ENCODE measurements around the gene FAF2.

The FAF2 gene

GRCh38 chr5:176521699-176522263 lies 73.6 kb downstream of the FAF2 start:
- Histone ChIP-seq H3F3A (ENCODE audit: insufficient read depth, low read length) (no peaks in the 10 kb centered on the region), H3K4me3 (ENCODE audit: low read depth, low read length, poor library complexity, severe bottlenecking) (no peak overlapping the region), H4K20me1 (ENCODE audit: insufficient read depth, low read length) (no peaks in the 10 kb centered on the region), H3K4me2 (ENCODE audit: low read length) (no peak overlapping the region), H3K9me3 (ENCODE audit: low read length) (no peaks in the 10 kb centered on the region), H3K9ac (ENCODE audit: low read length) (no peak overlapping the region), H2AFZ (ENCODE audit: low read length) (no peak overlapping the region), H3K36me3 (ENCODE audit: insufficient read depth, low read length) (peaks cover 10% of the 10 kb centered on the region), H3K79me2 (ENCODE audit: insufficient read depth, low read length) (no peaks in the 10 kb centered on the region), H3K9me2 (ENCODE audit: low read depth, low read length) (no peaks in the 10 kb centered on the region), H3K27ac (ENCODE audit: low read depth, low read length, poor library complexity, severe bottlenecking) (no peak overlapping the region), H3K4me1 (ENCODE audit: insufficient read depth, low read length, severe bottlenecking) (no peaks in the 10 kb centered on the region), H3K27me3 (ENCODE audit: insufficient read depth, low read length) (no peaks in the 10 kb centered on the region)
- TF ChIP-seq EZH2 (IDR thresholded peaks at IDR 0.05; ENCODE audit: borderline replicate concordance, low read length), result no peak
- TF ChIP-seq, protein P1, sequence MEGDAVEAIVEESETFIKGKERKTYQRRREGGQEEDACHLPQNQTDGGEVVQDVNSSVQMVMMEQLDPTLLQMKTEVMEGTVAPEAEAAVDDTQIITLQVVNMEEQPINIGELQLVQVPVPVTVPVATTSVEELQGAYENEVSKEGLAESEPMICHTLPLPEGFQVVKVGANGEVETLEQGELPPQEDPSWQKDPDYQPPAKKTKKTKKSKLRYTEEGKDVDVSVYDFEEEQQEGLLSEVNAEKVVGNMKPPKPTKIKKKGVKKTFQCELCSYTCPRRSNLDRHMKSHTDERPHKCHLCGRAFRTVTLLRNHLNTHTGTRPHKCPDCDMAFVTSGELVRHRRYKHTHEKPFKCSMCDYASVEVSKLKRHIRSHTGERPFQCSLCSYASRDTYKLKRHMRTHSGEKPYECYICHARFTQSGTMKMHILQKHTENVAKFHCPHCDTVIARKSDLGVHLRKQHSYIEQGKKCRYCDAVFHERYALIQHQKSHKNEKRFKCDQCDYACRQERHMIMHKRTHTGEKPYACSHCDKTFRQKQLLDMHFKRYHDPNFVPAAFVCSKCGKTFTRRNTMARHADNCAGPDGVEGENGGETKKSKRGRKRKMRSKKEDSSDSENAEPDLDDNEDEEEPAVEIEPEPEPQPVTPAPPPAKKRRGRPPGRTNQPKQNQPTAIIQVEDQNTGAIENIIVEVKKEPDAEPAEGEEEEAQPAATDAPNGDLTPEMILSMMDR (IDR thresholded peaks at IDR 0.05; ENCODE audit: low read length), result no peak

DNA sequence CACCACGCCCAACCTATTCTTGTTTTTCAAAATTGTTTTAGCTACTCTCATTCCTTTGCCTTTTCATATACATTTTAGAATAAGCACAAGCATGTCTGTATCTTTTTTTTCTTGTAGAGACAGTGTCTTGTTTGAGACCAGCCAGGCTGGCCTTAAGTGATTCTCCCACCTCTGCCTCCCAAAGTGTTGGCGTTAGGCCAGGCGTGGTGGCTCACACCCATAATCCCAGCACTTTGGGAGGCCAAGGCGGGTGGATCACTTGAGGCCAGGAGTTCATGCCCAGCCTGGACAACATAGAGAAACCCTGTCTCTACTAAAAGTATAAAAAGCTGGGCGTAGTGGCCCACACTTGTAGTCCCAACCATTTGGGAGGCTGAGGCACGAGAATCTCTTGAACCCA lies 76.0 kb downstream of the FAF2 start:
- H3K4me3 ChIP-seq (ENCODE audit: low read depth, low read length, poor library complexity, severe bottlenecking), result no peak overlapping the region
- H3K4me2 ChIP-seq (ENCODE audit: low read length), result no peak overlapping the region
- H3K9me3 ChIP-seq (ENCODE audit: low read length), result no peaks in the 10 kb centered on the region

DNA sequence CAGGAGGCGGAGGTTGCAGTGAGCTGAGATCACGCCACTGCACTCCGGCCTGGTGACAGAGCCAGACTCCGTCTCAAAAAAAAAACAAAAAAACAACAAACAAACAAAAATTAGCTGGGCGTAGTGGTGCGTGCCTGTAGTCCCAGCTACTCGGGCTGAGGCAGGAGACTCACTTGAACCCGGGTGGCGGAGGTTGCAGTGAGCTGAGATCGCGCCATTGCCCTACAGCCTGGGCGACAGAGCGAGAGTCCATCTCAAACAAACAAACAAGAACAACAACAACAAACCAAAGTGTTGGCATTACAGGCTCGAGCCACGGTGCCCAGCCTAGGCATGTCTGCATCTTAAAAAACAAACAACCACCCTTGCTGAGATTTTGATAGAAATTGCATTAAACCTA lies 76.8 kb downstream of the FAF2 start:
- no peaks in the 10 kb centered on the region for H3F3A ChIP-seq (ENCODE audit: insufficient read depth, low read length)
- no peaks in the 10 kb centered on the region for H3K9me2 ChIP-seq (ENCODE audit: low read depth, low read length)
- TF ChIP-seq, protein P1 (IDR thresholded peaks at IDR 0.05; ENCODE audit: low read length), result no peak
- TF ChIP-seq EZH2 (IDR thresholded peaks at IDR 0.05; ENCODE audit: borderline replicate concordance, low read length), result no peak
- H3K79me2 ChIP-seq (ENCODE audit: insufficient read depth, low read length), result no peaks in the 10 kb centered on the region
- H3K9ac ChIP-seq (ENCODE audit: low read length), result no peak overlapping the region
- peaks cover 12% of the 10 kb centered on the region for H3K4me1 ChIP-seq (ENCODE audit: insufficient read depth, low read length, severe bottlenecking)
- no peak overlapping the region for H3K4me2 ChIP-seq (ENCODE audit: low read length)
- H3K27ac ChIP-seq (ENCODE audit: low read depth, low read length, poor library complexity, severe bottlenecking), result no peak overlapping the region
- no peak overlapping the region for H2AFZ ChIP-seq (ENCODE audit: low read length)
- H3K4me3 ChIP-seq (ENCODE audit: low read depth, low read length, poor library complexity, severe bottlenecking), result no peak overlapping the region
- no peaks in the 10 kb centered on the region for H4K20me1 ChIP-seq (ENCODE audit: insufficient read depth, low read length)
- no peaks in the 10 kb centered on the region for H3K9me3 ChIP-seq (ENCODE audit: low read length)
- H3K36me3 ChIP-seq (ENCODE audit: insufficient read depth, low read length), result peaks cover 40% of the 10 kb centered on the region
- no peaks in the 10 kb centered on the region for H3K27me3 ChIP-seq (ENCODE audit: insufficient read depth, low read length)

More for the DNA sequence above, 76.0 kb downstream of the FAF2 start:
- Histone ChIP-seq H2AFZ (ENCODE audit: low read length) (no peak overlapping the region), H3K9ac (ENCODE audit: low read length) (no peak overlapping the region), H4K20me1 (ENCODE audit: insufficient read depth, low read length) (no peaks in the 10 kb centered on the region), H3K27ac (ENCODE audit: low read depth, low read length, poor library complexity, severe bottlenecking) (no peak overlapping the region), H3K79me2 (ENCODE audit: insufficient read depth, low read length) (no peaks in the 10 kb centered on the region), H3K9me2 (ENCODE audit: low read depth, low read length) (no peaks in the 10 kb centered on the region), H3F3A (ENCODE audit: insufficient read depth, low read length) (no peaks in the 10 kb centered on the region), H3K36me3 (ENCODE audit: insufficient read depth, low read length) (peaks cover 33% of the 10 kb centered on the region), H3K27me3 (ENCODE audit: insufficient read depth, low read length) (no peaks in the 10 kb centered on the region), H3K4me1 (ENCODE audit: insufficient read depth, low read length, severe bottlenecking) (peaks cover 4% of the 10 kb centered on the region)
- TF ChIP-seq, protein P1 (IDR thresholded peaks at IDR 0.05; ENCODE audit: low read length), result no peak
- no peak for TF ChIP-seq EZH2 (IDR thresholded peaks at IDR 0.05; ENCODE audit: borderline replicate concordance, low read length)

All from OCI-LY1 (cell line).